Caco-2 (cell line): Measurements from ENCODE around the gene MET. TPM values are rescaled to one million over a fixed set of nuclear protein-coding genes. Genes with fewer than 3 reads are reported as not detected.

ENCODE experiments used
- BruUV-seq: library from RNA; stranded (reverse); fragments of 400-500 nt; replicated peaks from 2 replicates; lab custom pipeline; 2021; lab: Mats Ljungman, UMichigan
- CTCF ChIA-PET: fragments of 300-600 bp; sonication (Branson Sonifier 250); formaldehyde crosslinking; loops from one replicate; lab custom pipeline; 2022; ENCODE audit warnings: antibody characterized with exemption; lab: Charles Lee
- POLR2A ChIA-PET: fragments of 300-600 bp; sonication (Branson Sonifier 250); formaldehyde crosslinking; loops from one replicate; lab custom pipeline; 2022; ENCODE audit warnings: antibody characterized with exemption; lab: Charles Lee
- DNase-seq, 2 experiments: peaks; one replicate each; pipeline versions ENCODE4 v3.0.0 to v3.0.0-alpha.2; 2020 to 2022
- H3K27me3 ChIP-seq: replicated peaks from 2 replicates; pipeline ENCODE4 v1.6.0; 2011; ENCODE audit warnings: low read length; ENCODE audit not compliant: control insufficient read depth, insufficient read depth
- H3K36me3 ChIP-seq: 2 replicates; pipeline ENCODE4 v1.5.1; 2011; ENCODE audit warnings: low read length; ENCODE audit not compliant: control insufficient read depth, insufficient read depth
- H3K4me1 ChIP-seq: fragments of 250-450 bp; sonication (Bioruptor Pico); 2 replicates; pipeline ENCODE4 v1.5.1; 2020; ENCODE audit warnings: mild to moderate bottlenecking
- H3K4me3 ChIP-seq: 2 replicates; pipeline ENCODE4 v1.5.1; 2011; ENCODE audit warnings: low read depth, mild to moderate bottlenecking, control low read depth, low read length
- H3K9me3 ChIP-seq: fragments of 250-450 bp; sonication (Bioruptor Pico); 2 replicates; pipeline ENCODE4 v1.5.1; 2020; ENCODE audit warnings: mild to moderate bottlenecking, moderate library complexity
- H3K27ac Mint-ChIP-seq: one replicate; pipeline ENCODE4 v1.8.0; 2022; ENCODE audit warnings: mixed read lengths; ENCODE audit not compliant: unreplicated experiment
- H3K27me3 Mint-ChIP-seq: one replicate; pipeline ENCODE4 v1.8.0; 2022; ENCODE audit warnings: mixed read lengths; ENCODE audit not compliant: insufficient read depth, unreplicated experiment
- H3K36me3 Mint-ChIP-seq: one replicate; pipeline ENCODE4 v1.8.0; 2022; ENCODE audit warnings: mild to moderate bottlenecking, mixed read lengths; ENCODE audit not compliant: insufficient read depth, unreplicated experiment
- H3K4me1 Mint-ChIP-seq: one replicate; pipeline ENCODE4 v1.8.0; 2022; ENCODE audit warnings: low read depth, mixed read lengths; ENCODE audit not compliant: unreplicated experiment
- H3K4me3 Mint-ChIP-seq: one replicate; pipeline ENCODE4 v1.8.0; 2022; ENCODE audit warnings: mild to moderate bottlenecking, moderate library complexity, mixed read lengths; ENCODE audit not compliant: unreplicated experiment
- H3K9me3 Mint-ChIP-seq: one replicate; pipeline ENCODE4 v1.8.0; 2022; ENCODE audit warnings: mixed read lengths; ENCODE audit not compliant: unreplicated experiment
- intact Hi-C: fragments of 100-400 bp; cut with micrococcal nuclease; formaldehyde crosslinking; loops from one replicate; pipeline ENCODE4 v1.10.0; 2022; ENCODE audit not compliant: unreplicated experiment
- total RNA-seq: library from RNA; stranded (reverse); gene quantifications from 2 replicates; pipeline ENCODE4 v1.2.3, GENCODE V29; 2022
- TF ChIP-seq, protein P1 (sequence below), 2 experiments: fragments of 200-600 bp in 1 of 2; IDR thresholded peaks; 1 replicate in 1 of 2; 2 replicates in 1 of 2; pipeline versions ENCODE4 v1.5.1 to v1.8.0; 2011 to 2022; ENCODE audit warnings: antibody characterized with exemption in 1 of 2, control low read depth in 1 of 2, inconsistent platforms in 1 of 2, low read depth in 1 of 2, low read length in 1 of 2, mild to moderate bottlenecking in 1 of 2, moderate library complexity in 1 of 2; ENCODE audit not compliant: insufficient read depth in 1 of 2, severe bottlenecking in 1 of 2, unreplicated experiment in 1 of 2

The MET gene
- total RNA-seq, 1 experiment from 2014 or later: 82.9 TPM

DNA sequence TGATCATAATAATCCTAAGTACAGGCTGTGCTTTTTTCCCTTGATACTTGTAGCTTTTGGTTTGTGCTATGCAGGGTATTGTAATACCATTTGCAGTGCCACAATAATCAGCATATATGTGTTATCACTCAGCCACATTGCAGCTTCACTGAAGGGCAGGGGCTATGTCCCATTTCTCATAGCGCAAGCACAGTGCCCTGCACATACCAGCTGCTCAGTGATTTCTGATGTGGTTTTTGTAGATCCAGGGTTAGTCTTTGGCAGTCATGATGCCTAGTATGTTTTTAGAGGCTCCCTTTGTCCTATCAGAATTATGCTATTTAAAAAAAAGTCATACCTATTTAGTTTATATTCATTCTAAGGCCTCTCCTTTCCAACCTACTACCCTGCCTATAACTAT, 25.8 kb downstream of the MET start:
- H3K4me1 Mint-ChIP-seq: peaks cover 15% of the 10 kb centered on the region
- DNase-seq: no peak
- TF ChIP-seq, protein P1, sequence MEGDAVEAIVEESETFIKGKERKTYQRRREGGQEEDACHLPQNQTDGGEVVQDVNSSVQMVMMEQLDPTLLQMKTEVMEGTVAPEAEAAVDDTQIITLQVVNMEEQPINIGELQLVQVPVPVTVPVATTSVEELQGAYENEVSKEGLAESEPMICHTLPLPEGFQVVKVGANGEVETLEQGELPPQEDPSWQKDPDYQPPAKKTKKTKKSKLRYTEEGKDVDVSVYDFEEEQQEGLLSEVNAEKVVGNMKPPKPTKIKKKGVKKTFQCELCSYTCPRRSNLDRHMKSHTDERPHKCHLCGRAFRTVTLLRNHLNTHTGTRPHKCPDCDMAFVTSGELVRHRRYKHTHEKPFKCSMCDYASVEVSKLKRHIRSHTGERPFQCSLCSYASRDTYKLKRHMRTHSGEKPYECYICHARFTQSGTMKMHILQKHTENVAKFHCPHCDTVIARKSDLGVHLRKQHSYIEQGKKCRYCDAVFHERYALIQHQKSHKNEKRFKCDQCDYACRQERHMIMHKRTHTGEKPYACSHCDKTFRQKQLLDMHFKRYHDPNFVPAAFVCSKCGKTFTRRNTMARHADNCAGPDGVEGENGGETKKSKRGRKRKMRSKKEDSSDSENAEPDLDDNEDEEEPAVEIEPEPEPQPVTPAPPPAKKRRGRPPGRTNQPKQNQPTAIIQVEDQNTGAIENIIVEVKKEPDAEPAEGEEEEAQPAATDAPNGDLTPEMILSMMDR (IDR thresholded peaks at IDR 0.05; ENCODE audit: insufficient read depth in 1 of 2, low read depth in 1 of 2, low read length in 1 of 2, severe bottlenecking in 1 of 2, unreplicated experiment in 1 of 2): no peak
- H3K36me3 Mint-ChIP-seq: peaks cover 36% of the 10 kb centered on the region
- no peaks in the 10 kb centered on the region for H3K9me3 Mint-ChIP-seq
- H3K27me3 ChIP-seq: no peaks in the 10 kb centered on the region
- no TSS peak for BruUV-seq
- ChIA-PET CTCF (no interaction called here), POLR2A (no interaction called here)
- no peaks in the 10 kb centered on the region; the same call in none of the 2 replicates for H3K36me3 ChIP-seq
- H3K4me3 ChIP-seq: no peak overlapping the region
- H3K4me3 Mint-ChIP-seq: no peak overlapping the region
- H3K9me3 ChIP-seq: no peaks in the 10 kb centered on the region
- H3K27me3 Mint-ChIP-seq: no peaks in the 10 kb centered on the region
- H3K4me1 ChIP-seq: peaks cover 25% of the 10 kb centered on the region; the same call in 1 of the 2 replicates
- intact Hi-C loops: loop anchor here (2.0 kb wide), 1 partner anchor 25 kb away; the partner anchor contains the start of gene MET
- H3K27ac Mint-ChIP-seq: no peak overlapping the region

DNA sequence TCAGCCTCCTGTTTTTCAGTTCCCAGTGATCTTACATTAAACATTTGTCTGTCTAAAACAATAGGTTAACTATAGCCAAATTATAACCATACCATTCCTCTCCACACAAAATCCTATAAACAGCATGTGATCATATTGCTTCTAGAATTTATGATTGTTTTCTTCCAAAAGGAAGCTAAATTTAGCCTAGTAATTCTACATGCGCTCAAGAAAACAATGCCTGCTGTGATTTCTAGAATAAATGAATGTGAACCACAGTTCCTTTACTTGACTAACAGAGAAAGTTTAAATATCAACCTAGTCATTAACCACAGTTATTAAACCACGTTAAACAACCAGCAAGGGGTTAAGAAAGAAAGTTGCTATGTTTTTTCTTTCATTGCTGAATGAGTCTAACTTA, 26.4 kb downstream of the MET start:
- DNase-seq: no peak
- Histone ChIP-seq H3K9me3 (no peaks in the 10 kb centered on the region), H3K36me3 (no peaks in the 10 kb centered on the region; the same call in none of the 2 replicates), H3K27me3 (no peaks in the 10 kb centered on the region), H3K4me3 (no peak overlapping the region), H3K4me1 (peaks cover 25% of the 10 kb centered on the region; the same call in 1 of the 2 replicates)
- Mint-ChIP-seq H3K27me3 (no peaks in the 10 kb centered on the region), H3K27ac (no peak overlapping the region), H3K36me3 (peaks cover 41% of the 10 kb centered on the region), H3K4me3 (no peak overlapping the region), H3K4me1 (peaks cover 15% of the 10 kb centered on the region), H3K9me3 (no peaks in the 10 kb centered on the region)
- POLR2A ChIA-PET: no interaction called here
- no TSS peak for BruUV-seq
- intact Hi-C loops: loop anchor here (2.0 kb wide), 1 partner anchor 26 kb away; the partner anchor contains the start of gene MET
- TF ChIP-seq, protein P1 (IDR thresholded peaks at IDR 0.05; ENCODE audit: insufficient read depth in 1 of 2, low read depth in 1 of 2, low read length in 1 of 2, severe bottlenecking in 1 of 2, unreplicated experiment in 1 of 2): no peak
- CTCF ChIA-PET: no interaction called here

DNA sequence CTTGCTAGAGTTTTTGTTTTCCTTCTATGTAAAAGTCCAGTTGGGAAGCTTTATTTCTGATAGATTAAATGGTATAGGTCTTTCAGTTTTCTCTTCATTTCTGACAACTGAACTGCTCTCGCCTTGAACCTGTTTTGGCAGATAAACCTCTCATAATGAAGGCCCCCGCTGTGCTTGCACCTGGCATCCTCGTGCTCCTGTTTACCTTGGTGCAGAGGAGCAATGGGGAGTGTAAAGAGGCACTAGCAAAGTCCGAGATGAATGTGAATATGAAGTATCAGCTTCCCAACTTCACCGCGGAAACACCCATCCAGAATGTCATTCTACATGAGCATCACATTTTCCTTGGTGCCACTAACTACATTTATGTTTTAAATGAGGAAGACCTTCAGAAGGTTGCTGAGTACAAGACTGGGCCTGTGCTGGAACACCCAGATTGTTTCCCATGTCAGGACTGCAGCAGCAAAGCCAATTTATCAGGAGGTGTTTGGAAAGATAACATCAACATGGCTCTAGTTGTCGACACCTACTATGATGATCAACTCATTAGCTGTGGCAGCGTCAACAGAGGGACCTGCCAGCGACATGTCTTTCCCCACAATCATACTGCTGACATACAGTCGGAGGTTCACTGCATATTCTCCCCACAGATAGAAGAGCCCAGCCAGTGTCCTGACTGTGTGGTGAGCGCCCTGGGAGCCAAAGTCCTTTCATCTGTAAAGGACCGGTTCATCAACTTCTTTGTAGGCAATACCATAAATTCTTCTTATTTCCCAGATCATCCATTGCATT, 27.1 kb downstream of the MET start:
- Histone ChIP-seq H3K36me3 (no peaks in the 10 kb centered on the region; the same call in none of the 2 replicates), H3K4me3 (no peak overlapping the region), H3K9me3 (no peaks in the 10 kb centered on the region), H3K27me3 (no peaks in the 10 kb centered on the region), H3K4me1 (peaks cover 25% of the 10 kb centered on the region; the same call in 1 of the 2 replicates)
- ChIA-PET POLR2A (no interaction called here), CTCF (no interaction called here)
- DNase-seq: peak; percentile 40 to 44
- peak overlapping the region; percentile 51 for H3K27ac Mint-ChIP-seq
- H3K4me3 Mint-ChIP-seq: no peak overlapping the region
- H3K36me3 Mint-ChIP-seq: peaks cover 41% of the 10 kb centered on the region
- H3K9me3 Mint-ChIP-seq: no peaks in the 10 kb centered on the region
- no TSS peak for BruUV-seq
- no peaks in the 10 kb centered on the region for H3K27me3 Mint-ChIP-seq
- TF ChIP-seq, protein P1 (IDR thresholded peaks at IDR 0.05; ENCODE audit: insufficient read depth in 1 of 2, low read depth in 1 of 2, low read length in 1 of 2, severe bottlenecking in 1 of 2, unreplicated experiment in 1 of 2): no peak
- intact Hi-C loops: loop anchor here (2.0 kb wide), 1 partner anchor 26 kb away; the partner anchor contains the start of gene MET
- peaks cover 15% of the 10 kb centered on the region for H3K4me1 Mint-ChIP-seq
